GM12801 (cell line): ENCODE data around the gene TNNT3.

Experiments
- TF ChIP-seq, protein P1 (sequence below): IDR thresholded peaks from one replicate; pipeline ENCODE4 v1.5.1; 2011; ENCODE audit warnings: control low read depth; ENCODE audit not compliant: insufficient read length; ENCODE audit errors: extremely low read depth

The TNNT3 gene

GRCh38 chr11:1880746-1881441, 38.6 kb upstream of the TNNT3 start:
- TF ChIP-seq, protein P1, sequence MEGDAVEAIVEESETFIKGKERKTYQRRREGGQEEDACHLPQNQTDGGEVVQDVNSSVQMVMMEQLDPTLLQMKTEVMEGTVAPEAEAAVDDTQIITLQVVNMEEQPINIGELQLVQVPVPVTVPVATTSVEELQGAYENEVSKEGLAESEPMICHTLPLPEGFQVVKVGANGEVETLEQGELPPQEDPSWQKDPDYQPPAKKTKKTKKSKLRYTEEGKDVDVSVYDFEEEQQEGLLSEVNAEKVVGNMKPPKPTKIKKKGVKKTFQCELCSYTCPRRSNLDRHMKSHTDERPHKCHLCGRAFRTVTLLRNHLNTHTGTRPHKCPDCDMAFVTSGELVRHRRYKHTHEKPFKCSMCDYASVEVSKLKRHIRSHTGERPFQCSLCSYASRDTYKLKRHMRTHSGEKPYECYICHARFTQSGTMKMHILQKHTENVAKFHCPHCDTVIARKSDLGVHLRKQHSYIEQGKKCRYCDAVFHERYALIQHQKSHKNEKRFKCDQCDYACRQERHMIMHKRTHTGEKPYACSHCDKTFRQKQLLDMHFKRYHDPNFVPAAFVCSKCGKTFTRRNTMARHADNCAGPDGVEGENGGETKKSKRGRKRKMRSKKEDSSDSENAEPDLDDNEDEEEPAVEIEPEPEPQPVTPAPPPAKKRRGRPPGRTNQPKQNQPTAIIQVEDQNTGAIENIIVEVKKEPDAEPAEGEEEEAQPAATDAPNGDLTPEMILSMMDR, result no peak

DNA sequence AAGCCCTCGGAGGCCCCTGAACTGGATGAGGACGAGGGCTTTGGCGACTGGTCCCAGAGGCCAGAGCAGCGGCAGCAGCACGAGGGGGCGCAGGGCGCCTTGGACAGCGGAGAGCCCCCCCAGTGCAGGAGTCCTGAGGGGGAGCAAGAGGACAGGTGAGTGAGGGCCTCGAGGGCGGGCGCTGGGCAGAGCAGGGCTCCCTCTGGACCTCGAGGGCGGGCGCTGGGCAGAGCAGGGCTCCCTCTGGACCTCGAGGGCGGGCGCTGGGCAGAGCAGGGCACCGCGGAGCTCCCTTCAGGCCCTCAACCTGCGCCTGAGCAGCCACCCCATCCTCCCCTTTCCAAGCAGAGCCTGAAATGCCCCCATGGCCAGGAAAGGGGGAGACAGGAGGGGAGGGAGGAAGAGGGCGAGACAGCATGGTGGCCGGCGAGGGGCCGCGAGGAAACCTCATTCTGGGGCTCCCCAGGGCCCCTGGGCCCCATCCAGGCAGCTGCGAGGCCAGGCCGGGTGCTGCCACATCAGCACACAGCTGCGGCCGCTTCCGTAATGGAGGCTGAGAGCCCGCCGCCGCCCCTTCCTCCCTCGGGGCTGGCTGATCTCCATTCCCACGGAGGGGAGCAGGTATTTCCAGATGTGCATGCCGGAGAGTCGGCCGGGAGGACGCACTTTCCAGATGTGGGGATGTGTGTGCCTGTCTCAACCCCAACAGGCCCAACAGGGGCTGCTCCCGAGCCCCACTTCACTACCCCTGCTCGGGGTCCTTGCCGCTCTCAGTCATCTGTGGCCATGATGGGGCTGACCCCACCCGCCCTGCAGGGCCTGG, 37.9 kb upstream of the TNNT3 start:
- TF ChIP-seq, protein P1, result no peak

DNA sequence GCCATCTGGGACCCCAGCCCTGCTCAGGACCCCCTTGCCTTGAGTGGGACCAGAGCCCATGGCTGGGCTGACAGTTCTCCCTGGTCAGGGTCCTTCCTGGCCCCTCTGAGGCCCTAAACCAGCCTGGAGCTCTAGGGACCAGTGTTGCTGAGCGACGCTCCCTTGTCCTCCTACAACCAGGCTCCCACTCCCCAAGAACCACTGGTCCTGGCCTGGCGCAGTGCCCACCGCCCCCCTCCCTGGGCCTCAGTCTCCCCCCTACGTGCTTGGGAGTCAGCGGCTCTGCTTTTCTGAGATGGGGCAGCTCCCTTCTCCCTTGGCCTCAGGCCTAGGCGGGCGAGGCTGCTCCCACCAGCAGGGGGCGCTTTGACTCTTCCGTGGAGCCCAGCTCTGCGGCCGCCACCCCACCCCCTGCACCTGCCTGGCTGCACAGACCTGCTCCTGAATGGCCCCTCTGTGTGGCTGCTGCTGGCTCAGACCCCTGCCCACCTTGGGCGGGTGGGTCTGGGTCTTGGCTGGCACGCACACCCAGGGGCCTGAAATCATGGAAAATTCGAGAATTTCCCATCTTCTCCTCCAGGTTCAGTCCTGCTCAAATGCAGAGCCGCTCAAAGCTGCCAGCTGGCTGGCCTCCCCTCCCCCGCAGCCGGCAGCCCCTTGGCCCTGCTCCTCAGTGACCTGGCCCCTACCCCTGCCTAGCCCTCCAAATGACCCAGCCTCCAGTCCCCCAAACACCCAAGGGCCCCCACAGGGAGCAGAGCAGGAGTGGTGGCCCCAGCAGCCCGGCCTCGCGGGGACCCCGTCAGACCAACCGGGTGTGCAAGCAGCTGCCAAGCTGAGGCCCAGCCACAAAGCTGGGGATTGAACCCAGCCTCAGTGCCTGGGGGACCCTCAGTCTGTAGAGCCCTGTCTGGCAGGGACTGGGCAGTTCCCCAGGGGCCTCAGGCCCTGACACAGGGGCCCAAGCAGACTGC, 37.0 kb upstream of the TNNT3 start:
- TF ChIP-seq, protein P1, result no peak

DNA sequence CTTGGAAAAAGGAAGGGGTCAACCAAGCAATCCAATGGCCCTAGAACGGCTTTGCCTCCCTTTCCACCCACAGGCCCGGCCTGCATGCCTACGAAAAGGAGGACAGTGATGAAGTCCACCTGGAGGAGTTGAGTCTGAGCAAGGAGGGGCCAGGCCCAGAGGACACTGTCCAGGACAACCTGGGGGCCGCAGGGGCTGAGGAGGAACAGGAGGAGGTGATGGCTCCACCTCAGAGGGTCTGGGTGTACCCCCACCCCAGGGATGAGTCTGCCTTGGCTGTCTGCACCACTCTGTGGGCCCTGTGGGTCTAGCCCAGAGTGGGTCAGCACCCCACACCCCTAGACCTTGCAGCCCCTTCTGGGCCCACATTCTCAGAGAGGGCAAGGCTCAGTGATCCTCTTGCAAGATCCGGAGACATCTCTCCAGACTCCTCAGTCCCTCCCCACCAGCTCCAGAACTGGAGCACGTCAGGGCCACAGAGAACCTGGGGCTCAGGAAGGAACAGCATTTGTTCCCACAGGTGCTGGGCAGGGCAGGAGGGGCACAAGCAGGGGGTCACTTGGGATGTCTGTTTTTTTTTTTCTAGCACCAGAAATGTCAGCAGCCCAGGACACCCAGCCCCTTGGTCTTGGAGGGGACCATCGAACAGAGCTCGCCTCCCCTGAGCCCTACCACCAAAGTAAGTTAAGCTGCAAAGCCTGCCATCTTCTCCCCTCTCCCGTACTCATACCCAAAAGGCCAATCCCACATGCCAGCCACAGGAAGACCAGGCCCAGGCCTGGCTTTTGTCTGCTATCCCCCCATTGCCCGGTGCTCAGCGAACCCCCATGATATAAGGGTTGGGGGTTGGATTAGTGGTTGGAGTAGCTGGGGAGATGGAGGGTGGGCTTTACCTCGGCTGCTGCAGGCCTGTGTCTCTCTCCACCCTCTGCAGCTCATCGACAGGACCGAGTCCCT, 35.9 kb upstream of the TNNT3 start:
- TF ChIP-seq, protein P1, result no peak

GRCh38 chr11:1884303-1884700, 35.2 kb upstream of the TNNT3 start:
- TF ChIP-seq, protein P1, result no peak

- TF ChIP-seq, protein P1, result no peak
These were observed 31.8 kb upstream of the TNNT3 start for GRCh38 chr11:1887451-1888346.
